ENCODE data around the gene ITPR1.

ITPR1 gene

DNA sequence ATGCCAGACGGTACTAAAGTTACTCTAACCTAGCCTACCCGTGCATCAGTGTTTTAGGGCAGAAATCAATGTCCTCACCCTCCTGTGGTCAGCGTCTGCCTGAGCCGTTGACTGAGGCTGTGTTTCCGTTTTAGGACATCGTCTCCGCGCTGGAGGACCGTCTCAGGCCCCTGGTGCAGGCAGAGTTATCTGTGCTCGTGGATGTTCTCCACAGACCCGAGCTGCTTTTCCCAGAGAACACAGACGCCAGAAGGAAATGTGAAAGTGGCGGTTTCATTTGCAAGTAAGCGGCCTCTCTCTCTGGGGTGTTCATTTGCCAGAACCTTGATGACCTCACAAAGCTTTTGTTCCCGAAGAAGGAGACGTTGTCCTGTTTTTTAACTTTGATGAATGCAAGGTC is 217.0 kb downstream of the ITPR1 start:
- DNase-seq (ENCODE audit: extremely low read depth in 1 of 2, low read depth in 1 of 2) = no peak

DNA sequence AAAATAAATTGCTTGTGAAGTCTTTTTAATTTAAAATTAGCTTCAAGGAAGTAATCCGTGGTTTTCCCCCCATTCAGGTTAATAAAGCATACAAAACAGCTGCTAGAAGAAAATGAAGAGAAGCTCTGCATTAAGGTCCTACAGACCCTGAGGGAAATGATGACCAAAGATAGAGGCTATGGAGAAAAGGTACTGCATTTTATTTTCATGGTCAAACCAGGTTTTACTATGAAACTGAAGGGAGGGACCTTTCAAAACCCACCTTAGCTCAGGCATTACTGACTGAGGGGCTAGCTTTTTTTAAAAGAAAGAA is 218.5 kb downstream of the ITPR1 start:
- DNase-seq (ENCODE audit: extremely low read depth in 1 of 2, low read depth in 1 of 2) = no peak

GRCh38 chr3:4712109-4712508 is 219.0 kb downstream of the ITPR1 start:
- DNase-seq (ENCODE audit: extremely low read depth in 1 of 2, low read depth in 1 of 2) = no peak

- no peak for DNase-seq (ENCODE audit: extremely low read depth in 1 of 2, low read depth in 1 of 2)
These were observed 220.9 kb downstream of the ITPR1 start for GRCh38 chr3:4714045-4714444.

GRCh38 chr3:4716266-4716665 is 223.1 kb downstream of the ITPR1 start:
- no peak for DNase-seq (ENCODE audit: extremely low read depth in 1 of 2, low read depth in 1 of 2)

DNA sequence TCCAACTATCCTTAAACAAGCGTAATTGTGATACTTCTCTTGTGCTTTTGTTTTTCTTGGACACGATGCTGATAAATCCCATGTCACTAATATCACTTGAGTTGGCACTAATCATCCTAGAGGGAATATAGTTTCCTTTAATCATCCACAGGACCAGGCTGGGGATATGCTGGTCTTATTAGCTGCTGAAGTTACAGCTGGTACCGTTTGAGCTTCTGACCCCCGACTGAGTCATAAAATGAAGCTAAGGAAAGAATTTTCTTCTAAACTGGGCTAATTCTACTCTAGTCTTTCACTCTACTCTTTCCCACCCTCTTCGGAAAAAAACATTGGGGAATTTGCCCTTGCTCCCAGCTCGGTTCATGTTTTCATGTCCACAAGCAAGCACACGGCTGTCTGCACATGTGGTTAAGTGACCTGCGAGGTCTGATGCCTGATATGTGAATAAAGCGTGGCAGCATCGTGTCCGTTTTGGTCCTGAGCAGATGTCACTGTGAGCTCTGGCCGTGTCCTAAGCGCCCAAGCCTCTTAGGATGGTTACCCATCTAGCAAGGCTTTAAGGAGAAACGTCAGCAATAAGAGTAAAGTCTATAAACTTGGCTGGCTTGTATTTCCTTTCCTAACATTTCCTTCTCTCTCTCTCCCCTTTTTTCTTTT is 223.7 kb downstream of the ITPR1 start:
- DNase-seq (ENCODE audit: extremely low read depth in 1 of 2, low read depth in 1 of 2) = no peak

- no peak for DNase-seq (ENCODE audit: extremely low read depth in 1 of 2, low read depth in 1 of 2)
These were observed 224.2 kb downstream of the ITPR1 start for GRCh38 chr3:4717363-4717740.

DNA sequence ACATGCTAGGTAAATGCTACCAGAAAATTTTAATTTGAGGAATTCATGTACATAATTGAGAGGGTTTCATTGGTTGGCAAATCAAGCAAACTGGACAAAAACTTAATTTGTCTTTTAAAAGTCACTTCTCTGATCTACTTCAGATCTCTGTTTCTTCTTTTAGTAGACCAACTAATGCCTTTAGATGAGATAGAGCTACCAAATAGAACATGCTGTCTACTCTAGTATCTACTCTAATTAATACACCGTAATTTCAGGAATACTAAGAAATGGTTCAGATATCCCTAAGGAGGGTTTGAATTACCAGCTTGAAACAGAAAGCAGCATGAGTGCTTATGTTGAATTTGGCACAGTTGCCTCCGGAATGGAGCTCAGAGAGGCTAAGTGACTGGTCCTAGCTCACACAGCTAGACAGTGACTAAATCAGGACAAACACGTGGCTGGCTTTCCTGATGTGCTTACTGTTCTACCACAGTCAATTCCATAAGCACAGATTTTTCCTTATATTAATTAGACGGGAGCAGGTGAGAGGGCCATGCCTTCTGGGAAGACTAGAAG is 225.1 kb downstream of the ITPR1 start:
- no peak for DNase-seq (ENCODE audit: extremely low read depth in 1 of 2, low read depth in 1 of 2)

- DNase-seq (ENCODE audit: extremely low read depth in 1 of 2, low read depth in 1 of 2) = no peak
These were observed 225.9 kb downstream of the ITPR1 start for GRCh38 chr3:4719046-4719501.

DNA sequence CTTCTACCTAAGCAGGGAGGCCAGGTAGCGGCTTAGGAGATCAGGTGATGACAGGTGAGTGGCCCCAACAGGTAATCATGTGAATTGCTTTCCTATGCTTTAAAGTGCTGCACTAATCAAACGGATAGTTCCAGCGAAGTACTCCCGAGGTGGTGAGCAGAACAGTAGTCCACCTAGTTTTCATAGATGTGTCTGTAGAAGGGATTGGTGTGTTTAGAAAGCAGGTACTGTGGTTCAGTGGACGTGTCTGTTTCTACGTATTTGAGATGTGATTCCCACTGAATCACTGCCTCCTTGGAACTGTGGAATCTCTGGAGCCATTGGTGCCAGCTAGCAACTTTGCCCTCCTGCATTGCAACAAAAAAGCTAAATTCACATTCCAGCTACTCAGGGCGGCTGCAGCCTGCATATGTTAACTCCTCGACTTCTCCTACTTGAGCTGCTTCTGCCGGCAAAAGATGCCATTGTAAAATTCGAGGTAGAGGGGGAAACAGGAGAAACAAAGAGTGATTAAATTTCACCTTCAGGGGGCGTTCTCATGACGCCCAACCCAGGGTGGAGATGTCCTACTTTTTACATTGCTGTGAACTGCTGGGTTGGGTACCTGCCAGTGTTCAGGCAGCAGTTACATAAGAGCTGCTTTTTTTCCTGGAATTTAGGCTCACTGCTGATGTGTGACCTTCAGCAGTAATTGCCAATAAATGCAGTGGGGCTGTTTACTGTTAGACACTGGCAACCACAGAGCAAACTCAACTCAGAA is 227.3 kb downstream of the ITPR1 start:
- no peak for DNase-seq (ENCODE audit: extremely low read depth in 1 of 2, low read depth in 1 of 2)

DNA sequence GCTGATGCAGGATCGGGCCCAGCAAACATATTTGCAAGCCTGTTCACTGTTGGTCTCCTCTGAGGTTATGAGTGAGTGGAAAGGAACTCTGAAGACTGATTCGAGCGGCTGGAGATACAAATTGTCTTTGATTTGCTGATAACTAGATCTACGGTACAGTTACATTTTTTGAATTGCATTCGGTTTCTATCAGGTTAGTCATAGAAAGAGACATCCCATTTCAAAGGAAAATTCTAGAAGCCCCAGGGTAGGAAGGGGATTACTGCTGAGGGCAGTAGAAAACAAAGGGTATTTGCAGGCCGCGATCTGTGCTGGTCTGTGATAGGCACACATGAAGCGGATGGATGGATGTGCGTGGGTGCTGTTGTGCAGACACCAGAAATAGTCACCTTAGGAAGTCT is 228.4 kb downstream of the ITPR1 start:
- DNase-seq (ENCODE audit: extremely low read depth in 1 of 2, low read depth in 1 of 2) = no peak

- DNase-seq (ENCODE audit: extremely low read depth in 1 of 2, low read depth in 1 of 2) = no peak
These were observed 229.0 kb downstream of the ITPR1 start for GRCh38 chr3:4722103-4722502.

DNA sequence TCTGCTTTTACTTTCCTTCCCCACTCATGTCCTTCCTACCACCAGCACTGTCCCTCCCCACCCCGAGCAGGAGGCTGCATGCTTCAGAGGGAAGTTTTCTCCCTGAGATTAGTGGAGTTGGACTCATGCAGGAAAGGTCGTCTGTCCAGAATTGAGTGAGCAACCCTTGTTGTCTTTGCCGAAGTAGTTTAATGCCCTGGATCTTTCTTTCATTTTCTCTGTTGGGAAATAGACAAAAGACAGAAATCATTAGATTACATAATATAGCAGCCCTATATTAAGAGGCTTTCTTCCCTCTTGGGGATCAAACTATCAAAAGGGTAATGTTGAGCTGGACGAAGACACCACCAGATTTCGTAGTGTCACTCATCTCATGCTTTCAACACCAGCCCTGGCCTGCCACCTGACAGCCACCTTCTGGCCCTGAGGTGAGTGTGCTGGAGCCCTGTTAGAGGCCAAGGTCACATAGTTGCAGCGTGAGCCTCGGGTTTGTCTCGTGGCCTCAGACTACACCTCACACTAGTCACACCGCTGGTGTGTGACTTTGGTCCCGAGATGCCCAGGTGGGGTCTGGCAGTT is 231.0 kb downstream of the ITPR1 start:
- DNase-seq (ENCODE audit: extremely low read depth in 1 of 2, low read depth in 1 of 2) = no peak

DNA sequence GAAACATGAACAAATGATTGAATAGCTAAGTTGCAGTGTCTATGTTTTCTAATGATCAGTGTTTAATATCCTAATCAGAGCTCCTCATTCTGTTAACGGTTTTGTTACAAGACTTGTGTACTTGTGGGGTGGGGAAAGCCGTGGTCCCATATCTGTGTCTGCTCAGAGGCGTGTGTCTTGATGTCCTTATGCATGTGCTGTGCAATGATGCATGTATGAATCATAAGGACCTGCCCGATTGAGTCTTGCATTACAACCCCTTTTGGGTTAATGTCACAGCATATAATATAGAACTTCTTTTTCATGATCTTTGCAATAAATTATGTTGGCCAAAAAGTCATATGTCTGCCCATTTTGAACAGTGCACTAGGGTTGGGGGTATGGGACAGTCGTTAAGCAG is 233.4 kb downstream of the ITPR1 start:
- DNase-seq (ENCODE audit: extremely low read depth in 1 of 2, low read depth in 1 of 2) = no peak

DNA sequence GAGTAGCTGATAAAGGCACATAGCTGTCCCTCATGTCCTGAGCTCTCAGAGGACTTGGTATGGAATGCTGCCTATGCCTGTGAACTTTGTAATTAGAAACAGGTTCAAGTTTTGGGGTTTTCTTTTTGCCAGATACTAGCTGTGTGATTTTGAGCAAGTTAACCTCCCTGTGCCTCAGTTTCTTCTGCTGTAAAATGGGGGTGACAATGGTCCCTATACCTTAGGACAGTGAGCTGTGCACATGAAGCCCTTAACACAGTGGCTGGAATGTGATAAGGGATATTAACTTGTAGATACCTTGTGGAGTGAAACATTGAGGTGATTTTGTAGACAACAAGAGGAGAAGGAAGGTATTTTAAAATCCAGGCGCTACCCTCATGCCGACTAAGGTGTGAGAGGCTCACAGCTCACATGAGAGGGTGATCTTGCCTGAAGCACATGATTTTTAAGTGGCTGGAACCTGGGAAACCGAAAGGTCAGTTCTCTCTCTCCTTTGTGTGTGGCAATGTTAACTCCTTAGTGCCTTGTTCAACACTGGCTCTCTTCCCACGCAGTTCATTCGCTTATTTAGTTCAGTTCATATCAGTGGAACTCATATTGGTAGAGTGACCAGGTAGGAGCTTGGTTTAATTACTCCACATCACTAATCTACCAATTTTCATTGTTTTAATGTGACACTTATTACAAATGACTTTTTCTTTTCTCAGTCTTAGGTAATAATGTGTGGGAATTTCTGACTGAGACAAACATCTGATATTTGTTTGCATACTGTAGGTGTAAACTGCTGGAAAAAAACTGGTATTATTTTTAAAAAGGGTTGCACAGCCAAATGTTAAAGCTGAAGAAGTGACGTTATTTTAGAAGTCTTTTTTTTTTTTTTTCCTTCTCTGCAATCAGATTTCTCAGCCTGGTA is 236.2 kb downstream of the ITPR1 start:
- DNase-seq (ENCODE audit: extremely low read depth in 1 of 2, low read depth in 1 of 2) = no peak

DNA sequence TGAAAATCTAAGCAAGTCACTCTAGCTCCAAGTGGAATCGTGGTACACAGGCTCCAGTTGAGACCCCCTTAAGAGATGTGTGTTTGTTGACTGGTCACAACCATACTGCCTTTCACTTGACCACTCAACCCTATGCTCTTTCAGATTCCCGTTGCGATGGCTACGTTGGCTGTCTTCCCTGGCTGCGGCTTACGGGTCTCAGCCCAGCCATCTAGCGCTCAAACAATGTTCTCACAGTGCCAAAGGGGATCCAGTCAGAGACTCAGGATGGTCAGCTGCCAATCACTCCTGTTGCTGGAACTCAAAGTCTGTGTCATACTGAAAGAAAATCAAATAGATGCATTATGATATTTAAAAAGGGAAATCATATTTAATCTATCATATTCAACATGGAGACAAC is 237.6 kb downstream of the ITPR1 start:
- no peak for DNase-seq (ENCODE audit: extremely low read depth in 1 of 2, low read depth in 1 of 2)

GRCh38 chr3:4731543-4732111 is 238.5 kb downstream of the ITPR1 start:
- no peak for DNase-seq (ENCODE audit: extremely low read depth in 1 of 2, low read depth in 1 of 2)

DNA sequence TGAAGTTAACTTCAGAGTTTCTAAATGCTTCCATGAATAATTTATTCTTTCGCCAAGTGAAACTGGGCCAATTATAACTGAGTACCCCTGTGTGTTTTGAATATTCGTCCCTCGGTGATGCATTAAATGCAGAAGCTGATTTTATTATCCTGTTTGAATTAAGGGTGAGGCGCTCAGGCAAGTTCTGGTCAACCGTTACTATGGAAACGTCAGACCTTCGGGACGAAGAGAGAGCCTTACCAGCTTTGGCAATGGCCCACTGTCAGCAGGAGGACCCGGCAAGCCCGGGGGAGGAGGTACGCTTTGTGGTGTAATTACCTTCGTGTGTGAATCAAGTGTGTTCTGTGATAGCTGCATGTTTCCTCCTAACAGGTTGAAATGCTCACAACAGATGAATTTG is 239.8 kb downstream of the ITPR1 start:
- DNase-seq (ENCODE audit: extremely low read depth in 1 of 2, low read depth in 1 of 2) = no peak

GRCh38 chr3:4734454-4734853 is 241.3 kb downstream of the ITPR1 start:
- no peak for DNase-seq (ENCODE audit: extremely low read depth in 1 of 2, low read depth in 1 of 2)

GRCh38 chr3:4735243-4735642 is 242.1 kb downstream of the ITPR1 start:
- no peak for DNase-seq (ENCODE audit: extremely low read depth in 1 of 2, low read depth in 1 of 2)
